Astrocyte (in vitro differentiated cells and primary cell): Measurements from ENCODE around the gene FHL1. TPM values are rescaled to one million over a fixed set of nuclear protein-coding genes. Genes with fewer than 3 reads are reported as not detected.

Source experiments
- DNase-seq: peaks from one replicate; pipeline ENCODE4 v3.0.0-alpha.2; 2010; ENCODE audit warnings: low read depth
- FAIRE-seq: peaks from 2 replicates; lab custom pipeline; 2011; peaks lifted over from hg19 to GRCh38; lab: Jason Lieb, UNC
- H2AFZ ChIP-seq: 2 replicates; pipeline ENCODE4 v1.6.0; 2012; ENCODE audit warnings: low read depth, low read length, inconsistent platforms
- H3K27ac ChIP-seq: 2 replicates; pipeline ENCODE4 v1.5.1; 2011; ENCODE audit warnings: low read depth, low read length, inconsistent platforms
- H3K27me3 ChIP-seq: 2 replicates; pipeline ENCODE4 v1.6.0; 2011; ENCODE audit warnings: low read length, inconsistent platforms; ENCODE audit not compliant: insufficient read depth
- H3K36me3 ChIP-seq: 2 replicates; pipeline ENCODE4 v1.5.1; 2011; ENCODE audit warnings: low read length, inconsistent platforms; ENCODE audit not compliant: insufficient read depth
- H3K4me1 ChIP-seq: 2 replicates; pipeline ENCODE4 v1.5.1; 2011; ENCODE audit warnings: low read length, inconsistent platforms; ENCODE audit not compliant: insufficient read depth
- H3K4me2 ChIP-seq: 2 replicates; pipeline ENCODE4 v1.6.0; 2012; ENCODE audit warnings: low read length, inconsistent platforms
- H3K4me3 ChIP-seq: 2 replicates; pipeline ENCODE4 v1.5.1; 2011; ENCODE audit warnings: low read depth, mild to moderate bottlenecking, low read length, inconsistent platforms; ENCODE audit not compliant: insufficient read depth
- H3K79me2 ChIP-seq: 2 replicates; pipeline ENCODE4 v1.6.0; 2012; ENCODE audit warnings: mild to moderate bottlenecking, low read length, inconsistent platforms; ENCODE audit not compliant: insufficient read depth
- H3K9ac ChIP-seq: 2 replicates; pipeline ENCODE4 v1.6.0; 2012; ENCODE audit warnings: mild to moderate bottlenecking, low read length, inconsistent platforms
- H3K9me3 ChIP-seq: 2 replicates; pipeline ENCODE4 v1.5.1; 2012; ENCODE audit warnings: low read depth, mild to moderate bottlenecking, low read length, inconsistent platforms; ENCODE audit not compliant: insufficient read depth
- H4K20me1 ChIP-seq: 2 replicates; pipeline ENCODE4 v1.6.0; 2012; ENCODE audit warnings: low read length, inconsistent platforms; ENCODE audit not compliant: insufficient read depth
- H3K27ac Mint-ChIP-seq: one replicate; pipeline ENCODE4 v1.8.0; 2021; ENCODE audit warnings: mild to moderate bottlenecking, mixed read lengths; ENCODE audit not compliant: unreplicated experiment
- H3K27me3 Mint-ChIP-seq: one replicate; pipeline ENCODE4 v1.8.0; 2021; ENCODE audit warnings: low read depth, mixed read lengths; ENCODE audit not compliant: unreplicated experiment
- H3K36me3 Mint-ChIP-seq: one replicate; pipeline ENCODE4 v1.8.0; 2021; ENCODE audit warnings: low read depth, mixed read lengths; ENCODE audit not compliant: unreplicated experiment
- H3K4me1 Mint-ChIP-seq: one replicate; pipeline ENCODE4 v1.8.0; 2021; ENCODE audit warnings: low read depth, mixed read lengths; ENCODE audit not compliant: unreplicated experiment
- H3K4me3 Mint-ChIP-seq: one replicate; pipeline ENCODE4 v1.8.0; 2021; ENCODE audit warnings: mild to moderate bottlenecking, moderate library complexity, mixed read lengths; ENCODE audit not compliant: unreplicated experiment
- H3K9me3 Mint-ChIP-seq: one replicate; pipeline ENCODE4 v1.8.0; 2021; ENCODE audit warnings: mild to moderate bottlenecking, mixed read lengths; ENCODE audit not compliant: unreplicated experiment
- EZH2 ChIP-seq: IDR thresholded peaks from 2 replicates; pipeline ENCODE4 v1.6.1; 2012; ENCODE audit warnings: mild to moderate bottlenecking, low read length, inconsistent platforms; ENCODE audit not compliant: insufficient read depth
- total RNA-seq: library from RNA; stranded (reverse); gene quantifications from 2 replicates; pipeline ENCODE4 v1.2.1, GENCODE V29; 2021
- TF ChIP-seq, protein P1 (sequence below): IDR thresholded peaks from 2 replicates; pipeline ENCODE4 v1.5.1; 2011; ENCODE audit warnings: low read depth, mild to moderate bottlenecking, inconsistent platforms, low read length, moderate library complexity; ENCODE audit not compliant: insufficient read depth

FHL1 gene
- total RNA-seq, 1 donor from 2014 or later = 115 TPM

DNA sequence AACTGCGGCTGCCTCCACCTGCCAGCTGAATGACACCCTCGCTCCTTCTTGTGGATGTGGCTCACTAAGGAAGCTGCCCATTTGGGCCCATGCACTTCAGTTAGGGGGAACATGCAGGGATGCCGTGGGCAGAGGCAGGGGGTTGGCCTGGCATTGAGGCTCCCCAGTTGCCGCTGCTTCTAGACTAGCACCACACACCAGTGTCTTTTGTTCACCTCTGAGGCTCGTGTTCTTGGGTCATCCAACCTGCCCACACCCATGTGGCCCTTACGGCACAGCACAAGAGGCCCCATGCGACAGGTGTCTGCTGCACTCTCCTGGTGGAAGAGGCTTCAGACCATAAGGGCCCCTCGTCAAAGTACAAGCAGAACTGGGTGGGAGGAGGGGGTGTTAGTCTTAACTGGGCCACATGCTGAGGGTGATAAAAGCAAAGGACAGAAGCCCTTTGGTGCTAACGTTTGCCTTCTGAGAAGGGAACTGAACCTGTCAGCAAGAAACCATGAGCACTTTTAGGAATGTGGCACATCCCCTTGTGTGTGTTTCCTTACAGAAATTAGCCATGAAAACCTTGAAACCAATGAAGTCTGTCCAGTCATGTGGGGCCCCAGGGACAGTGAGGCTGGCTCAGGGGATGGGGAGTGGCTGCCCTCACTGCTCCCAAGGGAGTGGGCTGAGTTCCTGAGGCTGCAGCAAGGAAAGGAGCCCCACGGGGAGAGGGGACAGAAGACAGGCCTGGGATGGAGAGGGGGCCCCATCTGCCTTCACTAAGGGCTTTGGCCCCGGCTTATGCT is 64.6 kb downstream of the FHL1 start:
- Histone ChIP-seq H3K27me3 (no peaks in the 10 kb centered on the region), H3K9me3 (no peaks in the 10 kb centered on the region), H3K4me2 (no peak overlapping the region), H3K4me3 (no peak overlapping the region), H3K9ac (no peak overlapping the region), H3K36me3 (peaks cover 6% of the 10 kb centered on the region), H3K27ac (no peak overlapping the region), H2AFZ (no peak overlapping the region), H3K4me1 (peaks cover 18% of the 10 kb centered on the region), H3K79me2 (no peaks in the 10 kb centered on the region), H4K20me1 (no peaks in the 10 kb centered on the region)
- H3K36me3 Mint-ChIP-seq = no peaks in the 10 kb centered on the region
- no peak for DNase-seq
- no peaks in the 10 kb centered on the region for H3K27me3 Mint-ChIP-seq
- H3K27ac Mint-ChIP-seq = peak overlapping the region; percentile 26
- no peak for TF ChIP-seq EZH2
- TF ChIP-seq, protein P1, sequence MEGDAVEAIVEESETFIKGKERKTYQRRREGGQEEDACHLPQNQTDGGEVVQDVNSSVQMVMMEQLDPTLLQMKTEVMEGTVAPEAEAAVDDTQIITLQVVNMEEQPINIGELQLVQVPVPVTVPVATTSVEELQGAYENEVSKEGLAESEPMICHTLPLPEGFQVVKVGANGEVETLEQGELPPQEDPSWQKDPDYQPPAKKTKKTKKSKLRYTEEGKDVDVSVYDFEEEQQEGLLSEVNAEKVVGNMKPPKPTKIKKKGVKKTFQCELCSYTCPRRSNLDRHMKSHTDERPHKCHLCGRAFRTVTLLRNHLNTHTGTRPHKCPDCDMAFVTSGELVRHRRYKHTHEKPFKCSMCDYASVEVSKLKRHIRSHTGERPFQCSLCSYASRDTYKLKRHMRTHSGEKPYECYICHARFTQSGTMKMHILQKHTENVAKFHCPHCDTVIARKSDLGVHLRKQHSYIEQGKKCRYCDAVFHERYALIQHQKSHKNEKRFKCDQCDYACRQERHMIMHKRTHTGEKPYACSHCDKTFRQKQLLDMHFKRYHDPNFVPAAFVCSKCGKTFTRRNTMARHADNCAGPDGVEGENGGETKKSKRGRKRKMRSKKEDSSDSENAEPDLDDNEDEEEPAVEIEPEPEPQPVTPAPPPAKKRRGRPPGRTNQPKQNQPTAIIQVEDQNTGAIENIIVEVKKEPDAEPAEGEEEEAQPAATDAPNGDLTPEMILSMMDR = no peak
- peaks cover 23% of the 10 kb centered on the region for H3K4me1 Mint-ChIP-seq
- no peak for FAIRE-seq
- H3K9me3 Mint-ChIP-seq = peaks cover 2% of the 10 kb centered on the region
- H3K4me3 Mint-ChIP-seq = no peak overlapping the region

DNA sequence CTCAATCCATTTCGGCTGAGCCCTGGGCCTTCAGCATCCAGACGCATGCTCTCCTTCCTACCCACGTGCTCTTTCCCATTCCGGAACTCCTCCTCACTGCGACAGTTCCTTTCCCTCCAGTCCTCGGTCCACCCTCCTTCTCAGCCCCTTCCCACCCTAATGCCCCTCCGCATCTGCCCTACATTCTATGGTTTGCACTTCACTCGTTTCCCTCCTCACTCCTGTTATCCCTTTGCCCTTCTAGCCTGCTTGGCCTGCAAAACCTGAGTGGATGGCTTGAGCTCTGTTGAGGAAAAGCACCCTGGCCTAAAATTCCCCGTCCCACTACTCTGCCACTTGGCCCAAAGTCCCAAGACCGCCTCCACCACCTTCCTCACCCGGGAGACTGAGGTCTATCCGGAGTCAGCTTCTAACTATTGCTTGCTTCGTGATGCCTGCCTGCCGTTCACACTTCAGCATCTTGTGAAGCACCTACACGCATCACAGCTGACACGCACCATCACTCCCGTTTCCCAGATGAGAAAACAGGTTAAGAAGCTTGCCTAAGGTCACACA is 65.3 kb downstream of the FHL1 start:
- no peak overlapping the region for H2AFZ ChIP-seq
- peaks cover 23% of the 10 kb centered on the region for H3K4me1 Mint-ChIP-seq
- H3K4me3 ChIP-seq = no peak overlapping the region
- H3K36me3 ChIP-seq = peaks cover 7% of the 10 kb centered on the region
- H3K4me1 ChIP-seq = peaks cover 18% of the 10 kb centered on the region
- H3K27me3 ChIP-seq = no peaks in the 10 kb centered on the region
- H3K9me3 ChIP-seq = no peaks in the 10 kb centered on the region
- DNase-seq (no peak), FAIRE-seq (peak; percentile 85)
- TF ChIP-seq, protein P1 = no peak
- no peak for TF ChIP-seq EZH2
- no peaks in the 10 kb centered on the region for H3K27me3 Mint-ChIP-seq
- H3K36me3 Mint-ChIP-seq = no peaks in the 10 kb centered on the region
- H4K20me1 ChIP-seq = no peaks in the 10 kb centered on the region
- no peak overlapping the region for H3K27ac ChIP-seq
- peaks cover 2% of the 10 kb centered on the region for H3K9me3 Mint-ChIP-seq
- H3K4me2 ChIP-seq = no peak overlapping the region
- H3K79me2 ChIP-seq = no peaks in the 10 kb centered on the region
- H3K9ac ChIP-seq = no peak overlapping the region
- no peak overlapping the region for H3K4me3 Mint-ChIP-seq
- H3K27ac Mint-ChIP-seq = peak overlapping the region; percentile 26

DNA sequence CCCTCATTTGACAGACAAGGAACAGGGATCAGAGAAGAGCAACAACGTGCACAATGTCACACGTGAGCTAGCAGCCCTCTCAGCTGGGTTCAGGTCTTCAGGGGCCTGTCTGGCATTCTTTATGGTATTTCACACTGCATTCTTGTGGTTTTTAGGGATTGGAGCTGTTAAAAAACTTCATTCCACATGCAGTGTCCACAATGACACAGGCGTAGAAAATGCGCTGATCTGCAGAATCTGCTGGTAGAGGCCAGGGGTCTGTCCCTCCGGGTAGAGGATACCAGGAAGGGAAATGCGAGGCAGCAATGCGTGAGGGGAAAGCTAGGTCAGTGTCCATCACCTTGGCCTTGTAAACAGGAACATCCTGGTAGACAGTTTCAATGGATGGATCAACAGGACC is 67.2 kb downstream of the FHL1 start:
- H3K9me3 ChIP-seq = no peaks in the 10 kb centered on the region
- H3K9ac ChIP-seq = peak overlapping the region; percentile 41
- Mint-ChIP-seq H3K27me3 (no peaks in the 10 kb centered on the region), H3K27ac (peak overlapping the region; percentile 97), H3K4me3 (no peak overlapping the region), H3K4me1 (peaks cover 20% of the 10 kb centered on the region), H3K36me3 (peaks cover 5% of the 10 kb centered on the region), H3K9me3 (peaks cover 2% of the 10 kb centered on the region)
- no peak overlapping the region for H2AFZ ChIP-seq
- H3K4me2 ChIP-seq = peak overlapping the region; percentile 69
- no peaks in the 10 kb centered on the region for H4K20me1 ChIP-seq
- TF ChIP-seq, protein P1 = no peak
- no peak for TF ChIP-seq EZH2
- no peaks in the 10 kb centered on the region for H3K79me2 ChIP-seq
- FAIRE-seq = peak; percentile 100
- peak; percentile 83 for DNase-seq
- peak overlapping the region; percentile 73 for H3K27ac ChIP-seq
- no peaks in the 10 kb centered on the region for H3K27me3 ChIP-seq
- H3K4me1 ChIP-seq = peaks cover 18% of the 10 kb centered on the region
- peaks cover 12% of the 10 kb centered on the region for H3K36me3 ChIP-seq
- no peak overlapping the region for H3K4me3 ChIP-seq
